SK-N-SH (cell line): ENCODE data around the gene NHS. TPM values are rescaled to one million over a fixed set of nuclear protein-coding genes. Genes with fewer than 3 reads are reported as not detected.

Source experiments
- CTCF ChIA-PET: fragments of 300-600, 350-600 bp; formaldehyde crosslinking; extraction: SDS; loops from one replicate; lab custom pipeline; 2021; lab: Yijun Ruan, JAX
- POLR2A ChIA-PET: fragments of 350-600 bp; sonication (Branson Sonifier 250); formaldehyde crosslinking; extraction: SDS; loops from one replicate; lab custom pipeline; 2020; ENCODE audit warnings: antibody characterized with exemption, inconsistent platforms; lab: Yijun Ruan, JAX
- DNase-seq: peaks from one replicate; pipeline ENCODE4 v3.0.0; 2012
- H2AFZ ChIP-seq: fragments of 200-600 bp; sonication (generic); 2 replicates; pipeline ENCODE4 v1.8.1; 2016; ENCODE audit warnings: antibody characterized with exemption, mild to moderate bottlenecking, low read depth
- H3F3A ChIP-seq: fragments of 200-600 bp; sonication (generic); replicated peaks from 2 replicates; pipeline ENCODE3; 2016; ENCODE audit warnings: antibody characterized with exemption, mild to moderate bottlenecking; ENCODE audit not compliant: insufficient read depth
- H3K27ac ChIP-seq, 2 experiments: fragments of 200-500 bp in 1 of 2; fragments of 200-600 bp in 1 of 2; sonication (Bioruptor generic) in 1 of 2; sonication (generic), shearing (Covaris generic) in 1 of 2; 2 replicates each; pipeline versions ENCODE4 v1.5.1 to v1.6.1; 2014 to 2016; ENCODE audit warnings: low read depth in 2 of 2, inconsistent platforms in 1 of 2, low read length in 1 of 2, mild to moderate bottlenecking in 1 of 2, mixed read lengths in 1 of 2
- H3K27me3 ChIP-seq: fragments of 200-600 bp; sonication (generic), shearing (Covaris generic); 2 replicates; pipeline ENCODE4 v1.6.1; 2016; ENCODE audit warnings: mixed run types; ENCODE audit not compliant: insufficient read depth
- H3K36me3 ChIP-seq, 2 experiments: fragments of 200-500 bp in 1 of 2; fragments of 200-600 bp in 1 of 2; sonication (Bioruptor generic) in 1 of 2; sonication (generic) in 1 of 2; replicated peaks in 1 of 2; 2 replicates each; pipeline versions ENCODE3 to v1.5.1; 2014 to 2016; ENCODE audit warnings: low read length in 1 of 2, mild to moderate bottlenecking in 1 of 2; ENCODE audit not compliant: insufficient read depth in 2 of 2, control insufficient read depth in 1 of 2
- H3K4me1 ChIP-seq, 2 experiments: fragments of 200-500 bp in 1 of 2; fragments of 200-600 bp in 1 of 2; sonication (Bioruptor generic) in 1 of 2; sonication (generic), shearing (Covaris generic) in 1 of 2; 2 replicates each; pipeline versions ENCODE4 v1.5.1 to v1.6.1; 2014 to 2016; ENCODE audit warnings: low read depth in 1 of 2, low read length in 1 of 2, mixed run types in 1 of 2; ENCODE audit not compliant: insufficient read depth in 2 of 2, control insufficient read depth in 1 of 2
- H3K4me2 ChIP-seq: fragments of 200-600 bp; sonication (generic), shearing (Covaris generic); 2 replicates; pipeline ENCODE4 v1.6.1; 2017; ENCODE audit warnings: mixed run types
- H3K4me3 ChIP-seq, 2 experiments: fragments of 200-500 bp in 1 of 2; fragments of 200-600 bp in 1 of 2; sonication (Bioruptor generic) in 1 of 2; sonication (generic), shearing (Covaris generic) in 1 of 2; 2 replicates each; pipeline versions ENCODE4 v1.5.1 to v1.8.1; 2014 to 2016; ENCODE audit warnings: low read depth in 2 of 2, inconsistent platforms in 1 of 2, low read length in 1 of 2, mild to moderate bottlenecking in 1 of 2, mixed read lengths in 1 of 2, moderate library complexity in 1 of 2
- H3K79me2 ChIP-seq: fragments of 200-600 bp; sonication (generic); 2 replicates; pipeline ENCODE4 v1.8.1; 2017; ENCODE audit warnings: mild to moderate bottlenecking; ENCODE audit not compliant: insufficient read depth
- H3K9ac ChIP-seq: fragments of 200-600 bp; sonication (generic); 2 replicates; pipeline ENCODE4 v1.6.1; 2017; ENCODE audit warnings: mixed run types
- H3K9me2 ChIP-seq: fragments of 200-600 bp; sonication (generic); 2 replicates; pipeline ENCODE4 v1.6.1; 2017; ENCODE audit warnings: mixed run types
- H3K9me3 ChIP-seq: fragments of 200-600 bp; sonication (generic); 2 replicates; pipeline ENCODE4 v1.6.1; 2017; ENCODE audit warnings: mixed run types, mild to moderate bottlenecking, moderate library complexity
- H4K20me1 ChIP-seq: fragments of 200-600 bp; sonication (generic); 2 replicates; pipeline ENCODE4 v1.6.1; 2017; ENCODE audit warnings: mild to moderate bottlenecking, mixed run types; ENCODE audit not compliant: insufficient read depth
- EP300 ChIP-seq, 2 experiments: IDR thresholded peaks; 2 replicates each; pipeline versions ENCODE4 v1.4.0 to v1.6.1; 2012; ENCODE audit warnings: borderline replicate concordance in 1 of 2, low read depth in 1 of 2, low read length in 1 of 2
- EZH2phosphoT487 ChIP-seq: fragments of 200-600 bp; sonication (generic); IDR thresholded peaks from 2 replicates; pipeline ENCODE4 v1.6.1; 2017; ENCODE audit warnings: low read depth, mixed run types, mild to moderate bottlenecking, antibody characterized with exemption, moderate library complexity, borderline replicate concordance
- JUND ChIP-seq: IDR thresholded peaks from 2 replicates; pipeline ENCODE4 v1.4.0; 2012
- MEF2A ChIP-seq: IDR thresholded peaks from 2 replicates; pipeline ENCODE4 v1.4.0; 2012; ENCODE audit warnings: low read depth, borderline replicate concordance
- MXI1 ChIP-seq: IDR thresholded peaks from 2 replicates; pipeline ENCODE4 v1.6.1; 2012; ENCODE audit warnings: mild to moderate bottlenecking, low read depth, low read length, improper control_type of control experiment
- NFIC ChIP-seq: IDR thresholded peaks from 2 replicates; pipeline ENCODE4 v1.4.0; 2012; ENCODE audit warnings: borderline replicate concordance
- POLR2AphosphoS5 ChIP-seq: IDR thresholded peaks from 2 replicates; pipeline ENCODE4 v1.6.1; 2012; ENCODE audit warnings: low read depth, low read length
- RCOR1 ChIP-seq: fragments of 150-350 bp; IDR thresholded peaks from 2 replicates; pipeline ENCODE4 v1.6.1; 2017; ENCODE audit warnings: antibody characterized with exemption, low read length
- WGBS: methylation state at CpG from one replicate; pipeline ENCODE4 v1.1.6; 2017; ENCODE audit warnings: low lambda C conversion rate; 5-methylcytosine and 5-hydroxymethylcytosine counted together
- polyA plus RNA-seq, 3 experiments: library from polyadenylated mRNA; depleted of rRNA; stranded (reverse); fragments of >200 nt; gene quantifications; 2 replicates each; pipeline ENCODE4 v1.2.3, GENCODE V29; 2012
- TF ChIP-seq, protein P1 (sequence below): IDR thresholded peaks from 2 replicates; pipeline ENCODE4 v1.6.1; 2012; ENCODE audit warnings: mild to moderate bottlenecking, low read depth, low read length, moderate library complexity
- TF ChIP-seq, protein P2 (sequence below): IDR thresholded peaks from 2 replicates; pipeline ENCODE4 v1.4.0; 2012; ENCODE audit warnings: low read depth
- TF ChIP-seq, protein P3 (sequence below): fragments of 200-600 bp; sonication (generic); IDR thresholded peaks from 2 replicates; pipeline ENCODE4 v1.6.1; 2017; ENCODE audit warnings: antibody characterized with exemption, mild to moderate bottlenecking, moderate library complexity
- TF ChIP-seq, protein P4 (sequence below): fragments of 150-350 bp; IDR thresholded peaks from 2 replicates; pipeline ENCODE4 v1.6.1; 2017; ENCODE audit warnings: antibody characterized with exemption, low read length, low read depth, borderline replicate concordance
- TF ChIP-seq, protein P5 (sequence below): fragments of 150-350 bp; IDR thresholded peaks from 2 replicates; pipeline ENCODE4 v1.6.1; 2016; ENCODE audit warnings: mild to moderate bottlenecking, low read depth, low read length

The NHS gene
- polyA plus RNA-seq, 1 of the 3 experiments (the other 2 are of a cell fraction) = 1.0 TPM

DNA sequence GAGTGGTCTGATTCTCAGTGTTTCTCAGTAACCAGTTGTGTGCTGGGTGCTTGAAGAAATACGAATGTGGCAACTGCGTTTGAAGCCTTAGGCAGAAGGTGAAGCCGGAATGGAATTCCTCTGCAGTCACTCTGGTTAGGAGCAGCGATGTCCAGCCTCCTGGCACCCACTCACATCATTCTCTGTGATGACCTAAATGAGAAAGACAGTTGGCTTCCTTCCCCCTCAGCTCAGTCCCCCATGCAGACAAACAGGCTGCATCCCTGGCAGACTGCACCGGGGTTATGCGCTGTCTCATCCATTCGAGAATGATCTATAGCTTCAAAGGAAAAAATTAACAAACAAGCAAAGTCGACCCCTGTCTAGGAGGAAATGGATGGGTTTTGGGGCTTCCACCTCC, 192.2 kb downstream of the NHS start (continued):
- TF ChIP-seq, protein P1, sequence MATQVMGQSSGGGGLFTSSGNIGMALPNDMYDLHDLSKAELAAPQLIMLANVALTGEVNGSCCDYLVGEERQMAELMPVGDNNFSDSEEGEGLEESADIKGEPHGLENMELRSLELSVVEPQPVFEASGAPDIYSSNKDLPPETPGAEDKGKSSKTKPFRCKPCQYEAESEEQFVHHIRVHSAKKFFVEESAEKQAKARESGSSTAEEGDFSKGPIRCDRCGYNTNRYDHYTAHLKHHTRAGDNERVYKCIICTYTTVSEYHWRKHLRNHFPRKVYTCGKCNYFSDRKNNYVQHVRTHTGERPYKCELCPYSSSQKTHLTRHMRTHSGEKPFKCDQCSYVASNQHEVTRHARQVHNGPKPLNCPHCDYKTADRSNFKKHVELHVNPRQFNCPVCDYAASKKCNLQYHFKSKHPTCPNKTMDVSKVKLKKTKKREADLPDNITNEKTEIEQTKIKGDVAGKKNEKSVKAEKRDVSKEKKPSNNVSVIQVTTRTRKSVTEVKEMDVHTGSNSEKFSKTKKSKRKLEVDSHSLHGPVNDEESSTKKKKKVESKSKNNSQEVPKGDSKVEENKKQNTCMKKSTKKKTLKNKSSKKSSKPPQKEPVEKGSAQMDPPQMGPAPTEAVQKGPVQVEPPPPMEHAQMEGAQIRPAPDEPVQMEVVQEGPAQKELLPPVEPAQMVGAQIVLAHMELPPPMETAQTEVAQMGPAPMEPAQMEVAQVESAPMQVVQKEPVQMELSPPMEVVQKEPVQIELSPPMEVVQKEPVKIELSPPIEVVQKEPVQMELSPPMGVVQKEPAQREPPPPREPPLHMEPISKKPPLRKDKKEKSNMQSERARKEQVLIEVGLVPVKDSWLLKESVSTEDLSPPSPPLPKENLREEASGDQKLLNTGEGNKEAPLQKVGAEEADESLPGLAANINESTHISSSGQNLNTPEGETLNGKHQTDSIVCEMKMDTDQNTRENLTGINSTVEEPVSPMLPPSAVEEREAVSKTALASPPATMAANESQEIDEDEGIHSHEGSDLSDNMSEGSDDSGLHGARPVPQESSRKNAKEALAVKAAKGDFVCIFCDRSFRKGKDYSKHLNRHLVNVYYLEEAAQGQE = no peak
- peak in 1 of 2 experiments; percentile 50; a peak in 2 of 4 replicates for TF ChIP-seq EP300 (IDR thresholded peaks at IDR 0.05; ENCODE audit: borderline replicate concordance in 1 of 2, low read depth in 1 of 2, low read length in 1 of 2)
- TF ChIP-seq, protein P2, sequence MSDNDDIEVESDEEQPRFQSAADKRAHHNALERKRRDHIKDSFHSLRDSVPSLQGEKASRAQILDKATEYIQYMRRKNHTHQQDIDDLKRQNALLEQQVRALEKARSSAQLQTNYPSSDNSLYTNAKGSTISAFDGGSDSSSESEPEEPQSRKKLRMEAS = peak; percentile 35; the same call in 1 of the 2 replicates
- TF ChIP-seq, protein P3, sequence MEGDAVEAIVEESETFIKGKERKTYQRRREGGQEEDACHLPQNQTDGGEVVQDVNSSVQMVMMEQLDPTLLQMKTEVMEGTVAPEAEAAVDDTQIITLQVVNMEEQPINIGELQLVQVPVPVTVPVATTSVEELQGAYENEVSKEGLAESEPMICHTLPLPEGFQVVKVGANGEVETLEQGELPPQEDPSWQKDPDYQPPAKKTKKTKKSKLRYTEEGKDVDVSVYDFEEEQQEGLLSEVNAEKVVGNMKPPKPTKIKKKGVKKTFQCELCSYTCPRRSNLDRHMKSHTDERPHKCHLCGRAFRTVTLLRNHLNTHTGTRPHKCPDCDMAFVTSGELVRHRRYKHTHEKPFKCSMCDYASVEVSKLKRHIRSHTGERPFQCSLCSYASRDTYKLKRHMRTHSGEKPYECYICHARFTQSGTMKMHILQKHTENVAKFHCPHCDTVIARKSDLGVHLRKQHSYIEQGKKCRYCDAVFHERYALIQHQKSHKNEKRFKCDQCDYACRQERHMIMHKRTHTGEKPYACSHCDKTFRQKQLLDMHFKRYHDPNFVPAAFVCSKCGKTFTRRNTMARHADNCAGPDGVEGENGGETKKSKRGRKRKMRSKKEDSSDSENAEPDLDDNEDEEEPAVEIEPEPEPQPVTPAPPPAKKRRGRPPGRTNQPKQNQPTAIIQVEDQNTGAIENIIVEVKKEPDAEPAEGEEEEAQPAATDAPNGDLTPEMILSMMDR = no peak; the same call in 1 of the 2 replicates
- peak; percentile 66; the same call in 1 of the 2 replicates for TF ChIP-seq NFIC
- no peak for TF ChIP-seq POLR2AphosphoS5
- no peak for TF ChIP-seq MXI1
- TF ChIP-seq JUND = no peak; the same call in 1 of the 2 replicates
- no peak for TF ChIP-seq RCOR1
- TF ChIP-seq, protein P4, sequence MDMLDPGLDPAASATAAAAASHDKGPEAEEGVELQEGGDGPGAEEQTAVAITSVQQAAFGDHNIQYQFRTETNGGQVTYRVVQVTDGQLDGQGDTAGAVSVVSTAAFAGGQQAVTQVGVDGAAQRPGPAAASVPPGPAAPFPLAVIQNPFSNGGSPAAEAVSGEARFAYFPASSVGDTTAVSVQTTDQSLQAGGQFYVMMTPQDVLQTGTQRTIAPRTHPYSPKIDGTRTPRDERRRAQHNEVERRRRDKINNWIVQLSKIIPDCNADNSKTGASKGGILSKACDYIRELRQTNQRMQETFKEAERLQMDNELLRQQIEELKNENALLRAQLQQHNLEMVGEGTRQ = no peak
- TF ChIP-seq MEF2A = no peak

DNA sequence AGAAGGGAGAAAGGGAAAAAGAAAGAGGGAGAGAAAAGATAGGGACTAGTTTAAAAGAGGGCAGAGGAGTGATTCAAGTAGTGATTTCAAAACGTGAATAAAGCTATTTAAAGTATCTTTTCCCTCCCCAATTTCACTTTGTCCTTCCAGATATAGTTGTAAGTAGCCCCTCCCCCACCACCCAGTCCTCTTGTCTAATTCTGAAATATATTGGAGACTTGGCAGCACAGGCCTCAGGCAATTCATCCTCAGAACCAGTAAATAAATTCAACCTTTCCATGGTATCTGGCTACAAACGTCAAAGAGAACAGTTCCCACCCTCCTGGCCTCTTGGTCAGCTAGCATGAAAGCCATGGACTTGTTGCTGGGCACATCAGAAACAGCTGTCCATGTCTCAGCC, 192.8 kb downstream of the NHS start:
- H3K4me3 ChIP-seq = no peak overlapping the region
- peak overlapping the region; percentile 46; the same call in 1 of the 2 replicates for H3K9ac ChIP-seq
- 9% methylated on average over 2 of the region's 2 CpGs for WGBS
- no peak for DNase-seq
- POLR2A ChIA-PET = interaction anchor here (0.6 kb wide), 1 partner anchor 19 kb away, joined by 3 read pairs; no protein-coding TSS in a partner anchor
- CTCF ChIA-PET = interaction anchor here (0.8 kb wide), 1 partner anchor 16 kb away, joined by 4 read pairs; no protein-coding TSS in a partner anchor
- peak overlapping the region; percentile 75 for H3K4me2 ChIP-seq
- H3K79me2 ChIP-seq = no peaks in the 10 kb centered on the region; the same call in none of the 2 replicates
- no peaks in the 10 kb centered on the region for H4K20me1 ChIP-seq
- no peaks in the 10 kb centered on the region for H3F3A ChIP-seq
- no peaks in the 10 kb centered on the region for H3K9me3 ChIP-seq
- H3K27ac ChIP-seq = peak overlapping the region; percentile 30 to 73; a peak in 3 of 4 replicates
- H3K27me3 ChIP-seq = no peaks in the 10 kb centered on the region
- H3K4me1 ChIP-seq = peaks cover 10 to 15% of the 10 kb centered on the region in 2 experiments; a peak in 2 of 4 replicates
- no peak overlapping the region for H2AFZ ChIP-seq
- no peaks in the 10 kb centered on the region for H3K9me2 ChIP-seq
- H3K36me3 ChIP-seq = no peaks in the 10 kb centered on the region
- TF ChIP-seq, protein P5, sequence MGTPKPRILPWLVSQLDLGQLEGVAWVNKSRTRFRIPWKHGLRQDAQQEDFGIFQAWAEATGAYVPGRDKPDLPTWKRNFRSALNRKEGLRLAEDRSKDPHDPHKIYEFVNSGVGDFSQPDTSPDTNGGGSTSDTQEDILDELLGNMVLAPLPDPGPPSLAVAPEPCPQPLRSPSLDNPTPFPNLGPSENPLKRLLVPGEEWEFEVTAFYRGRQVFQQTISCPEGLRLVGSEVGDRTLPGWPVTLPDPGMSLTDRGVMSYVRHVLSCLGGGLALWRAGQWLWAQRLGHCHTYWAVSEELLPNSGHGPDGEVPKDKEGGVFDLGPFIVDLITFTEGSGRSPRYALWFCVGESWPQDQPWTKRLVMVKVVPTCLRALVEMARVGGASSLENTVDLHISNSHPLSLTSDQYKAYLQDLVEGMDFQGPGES = no peak
- TF ChIP-seq, protein P1 = no peak
- TF ChIP-seq, protein P4 = no peak
- TF ChIP-seq RCOR1 = no peak
- no peak for TF ChIP-seq EZH2phosphoT487
